Measurements from ENCODE around the gene HOXA13. TPM values are rescaled to one million over a fixed set of nuclear protein-coding genes. Genes with fewer than 3 reads are reported as not detected.

HOXA13 gene
- total RNA-seq, 2 experiments from 2014 or later: not detected

DNA sequence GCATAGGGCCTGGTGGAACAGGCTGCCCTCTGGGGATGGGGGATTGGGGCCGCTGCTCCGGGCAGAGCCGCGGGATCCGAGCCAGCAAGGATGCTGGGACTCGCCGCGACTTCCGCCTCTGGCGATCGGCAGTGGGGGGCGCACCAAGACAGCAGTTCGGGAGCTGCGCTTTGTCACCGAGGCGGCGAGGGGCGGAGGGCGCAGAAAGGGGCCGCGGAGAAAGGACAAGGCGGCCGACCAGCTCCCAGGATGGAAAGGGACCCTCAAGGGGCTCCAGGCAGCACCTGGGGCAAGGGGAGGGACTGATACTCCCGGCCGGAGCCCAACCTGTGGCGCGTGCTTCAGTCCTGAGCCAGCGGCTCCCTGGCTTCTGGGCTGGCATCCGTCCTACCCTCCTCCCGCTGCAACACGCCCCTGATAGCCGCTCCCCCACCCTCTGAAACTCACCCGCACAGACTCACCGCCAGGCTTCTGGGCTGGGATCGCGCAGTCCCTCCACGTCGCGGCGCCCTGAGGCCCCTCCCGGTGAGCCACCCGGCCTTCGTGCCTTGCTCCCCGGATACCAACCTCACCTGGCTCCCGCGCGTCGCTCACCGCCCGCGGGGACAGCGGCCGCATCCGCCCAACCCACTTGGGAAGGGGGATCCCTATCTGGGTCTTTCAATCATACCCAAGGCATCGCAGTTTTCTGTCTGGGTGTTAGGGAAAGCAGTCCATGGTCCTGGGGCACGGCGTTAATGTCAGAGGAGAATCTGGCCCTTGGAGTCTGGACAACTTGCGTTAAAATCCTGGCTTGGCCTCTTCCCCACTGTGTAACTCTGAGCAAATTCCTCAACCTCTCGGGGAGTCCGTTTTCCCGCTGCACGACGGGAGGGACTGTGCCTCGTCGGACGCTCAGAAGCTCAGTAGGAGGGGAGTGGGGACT, 35.8 kb upstream of the HOXA13 start:
- DNase-seq (peak; percentile 44), ATAC-seq (peak; percentile 46)
- H3K4me1 Mint-ChIP-seq (ENCODE audit: low read depth): peaks cover 10% of the 10 kb centered on the region
- CTCF ChIA-PET: interaction anchor here (1.4 kb wide), 2 partner anchors 11 to 40 kb away, joined by 3 to 4 read pairs; no protein-coding TSS in a partner anchor
- peak overlapping the region; percentile 17 for H3K4me3 Mint-ChIP-seq
- intact Hi-C loops (cut with micrococcal nuclease): no loop called here
- no peak overlapping the region for H3K27ac Mint-ChIP-seq
- no peaks in the 10 kb centered on the region for H3K9me3 Mint-ChIP-seq
- POLR2A ChIA-PET: interaction anchor here (1.4 kb wide), 1 partner anchor 19 kb away, joined by 3 read pairs; no protein-coding TSS in a partner anchor
- H3K36me3 Mint-ChIP-seq (ENCODE audit: low read depth): no peaks in the 10 kb centered on the region
- TF ChIP-seq, protein P1, sequence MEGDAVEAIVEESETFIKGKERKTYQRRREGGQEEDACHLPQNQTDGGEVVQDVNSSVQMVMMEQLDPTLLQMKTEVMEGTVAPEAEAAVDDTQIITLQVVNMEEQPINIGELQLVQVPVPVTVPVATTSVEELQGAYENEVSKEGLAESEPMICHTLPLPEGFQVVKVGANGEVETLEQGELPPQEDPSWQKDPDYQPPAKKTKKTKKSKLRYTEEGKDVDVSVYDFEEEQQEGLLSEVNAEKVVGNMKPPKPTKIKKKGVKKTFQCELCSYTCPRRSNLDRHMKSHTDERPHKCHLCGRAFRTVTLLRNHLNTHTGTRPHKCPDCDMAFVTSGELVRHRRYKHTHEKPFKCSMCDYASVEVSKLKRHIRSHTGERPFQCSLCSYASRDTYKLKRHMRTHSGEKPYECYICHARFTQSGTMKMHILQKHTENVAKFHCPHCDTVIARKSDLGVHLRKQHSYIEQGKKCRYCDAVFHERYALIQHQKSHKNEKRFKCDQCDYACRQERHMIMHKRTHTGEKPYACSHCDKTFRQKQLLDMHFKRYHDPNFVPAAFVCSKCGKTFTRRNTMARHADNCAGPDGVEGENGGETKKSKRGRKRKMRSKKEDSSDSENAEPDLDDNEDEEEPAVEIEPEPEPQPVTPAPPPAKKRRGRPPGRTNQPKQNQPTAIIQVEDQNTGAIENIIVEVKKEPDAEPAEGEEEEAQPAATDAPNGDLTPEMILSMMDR (IDR thresholded peaks at IDR 0.05): no peak
- H3K27me3 Mint-ChIP-seq: peaks cover 61% of the 10 kb centered on the region

DNA sequence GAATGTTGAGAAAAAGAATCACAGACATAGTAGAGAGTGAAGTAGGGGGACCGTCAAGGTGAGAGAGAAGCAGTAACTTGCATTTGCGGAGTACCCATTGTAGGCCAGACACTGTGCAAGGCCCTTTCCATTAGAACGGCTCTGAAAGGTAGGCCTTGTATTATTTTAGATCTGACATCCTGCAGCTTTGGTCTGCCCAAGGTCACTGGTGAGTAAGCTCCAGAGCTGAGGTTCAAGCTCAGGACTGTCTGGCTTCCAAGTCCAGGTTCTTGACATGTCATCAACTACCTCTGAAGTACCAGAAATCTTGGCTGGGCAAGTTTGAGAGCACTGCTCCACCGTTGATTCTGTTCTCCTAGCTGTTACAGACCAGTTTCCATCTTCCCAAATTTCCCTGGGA, 29.6 kb upstream of the HOXA13 start:
- TF ChIP-seq, protein P1 (IDR thresholded peaks at IDR 0.05): no peak
- DNase-seq (no peak), ATAC-seq (no peak)
- no peak overlapping the region for H3K4me3 Mint-ChIP-seq
- ChIA-PET CTCF (interaction anchor here (0.6 to 4.8 kb wide), 4 partner anchors 19 to 50 kb away, joined by 3 to 20 read pairs (median 4); no protein-coding TSS in a partner anchor), POLR2A (no interaction called here)
- intact Hi-C loops (cut with micrococcal nuclease): no loop called here
- no peaks in the 10 kb centered on the region for H3K4me1 Mint-ChIP-seq (ENCODE audit: low read depth)
- H3K27me3 Mint-ChIP-seq: peaks cover 41% of the 10 kb centered on the region
- no peaks in the 10 kb centered on the region for H3K36me3 Mint-ChIP-seq (ENCODE audit: low read depth)
- H3K9me3 Mint-ChIP-seq: no peaks in the 10 kb centered on the region
- H3K27ac Mint-ChIP-seq: no peak overlapping the region

DNA sequence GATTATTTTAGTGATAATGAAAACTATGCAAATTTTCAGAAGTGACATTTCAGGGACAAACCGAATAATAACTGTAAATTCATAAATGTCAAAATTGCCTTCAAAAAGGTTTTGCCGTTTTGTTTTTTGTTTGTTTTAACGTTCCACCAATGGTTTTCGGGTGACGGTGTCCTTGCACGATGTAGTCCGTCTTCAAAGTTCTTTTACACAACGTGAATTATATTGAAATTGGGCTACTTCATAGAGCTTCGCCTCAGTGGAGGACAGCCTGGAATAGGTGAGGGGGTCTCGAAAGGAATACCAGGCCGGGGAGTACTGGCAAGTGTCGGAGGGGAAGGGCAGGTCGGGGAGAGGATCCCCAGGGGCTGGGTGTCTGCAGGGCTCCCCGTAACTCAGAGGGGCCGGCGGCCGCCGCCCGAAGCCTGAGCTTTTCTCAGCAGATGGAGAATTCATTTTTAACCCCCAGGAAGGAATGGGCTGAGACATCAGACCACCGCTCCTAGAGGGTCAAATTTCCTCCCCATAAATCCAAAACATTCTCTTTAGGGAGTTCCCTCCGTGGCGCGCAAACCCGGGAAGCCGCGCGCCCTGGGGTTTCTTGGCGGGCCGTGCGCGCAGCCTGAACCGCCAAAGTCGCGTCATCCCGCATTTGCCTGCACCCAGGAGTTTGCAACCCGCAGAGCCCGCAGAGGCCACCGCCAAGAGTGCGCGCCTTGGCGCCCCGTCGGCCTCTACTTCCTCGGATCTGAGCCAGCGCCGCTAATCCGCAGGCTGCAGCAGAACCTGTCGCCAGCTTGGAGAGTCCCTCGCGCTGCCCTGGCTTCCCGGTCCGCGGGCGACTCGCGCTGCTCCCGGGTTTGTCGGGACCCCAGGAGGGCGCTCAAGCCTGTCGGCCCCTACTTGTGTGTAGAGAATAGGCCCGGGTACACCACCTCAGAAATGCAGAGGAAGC, 25.4 kb upstream of the HOXA13 start:
- Mint-ChIP-seq H3K27me3 (peaks cover 61% of the 10 kb centered on the region), H3K9me3 (no peaks in the 10 kb centered on the region), H3K27ac (no peak overlapping the region), H3K4me1 (ENCODE audit: low read depth) (no peaks in the 10 kb centered on the region), H3K4me3 (no peak overlapping the region), H3K36me3 (ENCODE audit: low read depth) (no peaks in the 10 kb centered on the region)
- ATAC-seq (no peak), DNase-seq (no peak)
- intact Hi-C loops (cut with micrococcal nuclease): no loop called here
- POLR2A ChIA-PET: no interaction called here
- CTCF ChIA-PET: interaction anchor here (1.1 to 4.8 kb wide), 4 partner anchors 8 to 64 kb away, joined by 3 to 20 read pairs (median 3); no protein-coding TSS in a partner anchor
- TF ChIP-seq, protein P1 (IDR thresholded peaks at IDR 0.05): no peak

DNA sequence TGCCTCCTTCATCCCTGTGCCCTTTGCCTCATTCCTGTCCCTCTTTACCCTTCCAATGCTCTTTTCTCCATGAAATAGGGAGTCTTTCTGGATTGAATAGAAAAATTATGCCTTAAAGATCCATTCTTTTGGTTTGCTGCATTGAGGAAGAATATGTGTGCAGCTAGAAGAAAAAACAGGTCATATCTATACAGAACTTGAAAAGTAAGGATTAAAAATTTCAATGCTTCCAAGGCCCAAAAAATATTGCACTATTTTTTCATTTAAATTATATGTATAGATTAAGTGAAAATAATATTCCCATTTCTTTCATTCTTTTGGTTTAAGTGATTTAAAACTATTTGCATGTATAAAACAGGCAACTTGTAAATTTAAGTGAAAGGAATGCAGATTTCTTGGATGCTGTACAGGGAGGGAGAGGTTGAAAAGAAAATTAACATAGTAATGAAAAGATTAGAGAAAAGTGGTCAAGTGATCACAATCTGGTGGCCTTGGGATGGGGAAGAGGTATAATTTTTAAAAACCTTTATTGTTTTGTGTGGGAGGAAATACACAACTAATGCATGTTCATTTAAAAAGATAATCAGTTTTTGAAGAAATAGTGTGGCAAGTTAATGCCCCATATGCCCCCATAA, 24.2 kb upstream of the HOXA13 start:
- CTCF ChIA-PET: interaction anchor here (1.0 to 1.9 kb wide), 3 partner anchors 13 to 63 kb away, joined by 3 to 5 read pairs (median 3); no protein-coding TSS in a partner anchor
- H3K9me3 Mint-ChIP-seq: no peaks in the 10 kb centered on the region
- ATAC-seq (no peak), DNase-seq (no peak)
- TF ChIP-seq, protein P1 (IDR thresholded peaks at IDR 0.05): no peak
- no peaks in the 10 kb centered on the region for H3K36me3 Mint-ChIP-seq (ENCODE audit: low read depth)
- intact Hi-C loops (cut with micrococcal nuclease): no loop called here
- H3K27me3 Mint-ChIP-seq: peaks cover 65% of the 10 kb centered on the region
- no peaks in the 10 kb centered on the region for H3K4me1 Mint-ChIP-seq (ENCODE audit: low read depth)
- POLR2A ChIA-PET: no interaction called here
- H3K4me3 Mint-ChIP-seq: no peak overlapping the region
- H3K27ac Mint-ChIP-seq: no peak overlapping the region
